OCI-LY1 (cell line): ENCODE results near the gene PPIB.

Experiments
- EZH2 ChIP-seq: fragments of 200-600 bp; sonication (generic), shearing (Covaris generic); IDR thresholded peaks from 2 replicates; pipeline ENCODE4 v1.8.0; 2017; ENCODE audit warnings: borderline replicate concordance, mixed run types, mild to moderate bottlenecking, antibody characterized with exemption, low read length, moderate library complexity, mixed read lengths
- TF ChIP-seq, protein P1 (sequence below): fragments of 200-600 bp; sonication (generic), shearing (Covaris generic); IDR thresholded peaks from 2 replicates; pipeline ENCODE4 v1.5.1; 2017; ENCODE audit warnings: mild to moderate bottlenecking, antibody characterized with exemption, low read length, moderate library complexity, mixed read lengths

DNA sequence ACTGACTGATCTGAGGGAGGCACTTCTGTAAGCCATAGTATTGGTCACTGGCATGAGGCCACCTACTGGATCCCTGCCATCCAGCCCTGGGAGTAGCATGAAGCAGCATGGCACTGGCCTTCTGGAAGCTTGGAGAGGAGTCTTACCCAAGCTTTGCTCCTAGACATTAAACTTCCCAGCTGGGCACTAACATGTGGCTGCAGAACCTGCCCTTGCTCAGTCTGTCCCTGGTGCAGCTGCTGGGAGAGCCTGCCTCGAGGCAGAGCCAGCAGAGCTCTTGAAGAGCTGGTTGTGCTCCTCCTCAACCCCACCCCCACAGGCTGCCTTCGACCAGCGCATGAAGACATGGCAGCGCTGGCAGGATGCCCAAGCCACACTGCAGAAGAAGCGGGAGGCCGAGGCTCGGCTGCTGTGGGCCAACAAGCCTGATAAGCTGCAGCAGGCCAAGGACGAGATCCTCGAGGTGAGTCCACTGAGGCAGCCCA is 28.4 kb downstream of the PPIB start:
- TF ChIP-seq, protein P1, sequence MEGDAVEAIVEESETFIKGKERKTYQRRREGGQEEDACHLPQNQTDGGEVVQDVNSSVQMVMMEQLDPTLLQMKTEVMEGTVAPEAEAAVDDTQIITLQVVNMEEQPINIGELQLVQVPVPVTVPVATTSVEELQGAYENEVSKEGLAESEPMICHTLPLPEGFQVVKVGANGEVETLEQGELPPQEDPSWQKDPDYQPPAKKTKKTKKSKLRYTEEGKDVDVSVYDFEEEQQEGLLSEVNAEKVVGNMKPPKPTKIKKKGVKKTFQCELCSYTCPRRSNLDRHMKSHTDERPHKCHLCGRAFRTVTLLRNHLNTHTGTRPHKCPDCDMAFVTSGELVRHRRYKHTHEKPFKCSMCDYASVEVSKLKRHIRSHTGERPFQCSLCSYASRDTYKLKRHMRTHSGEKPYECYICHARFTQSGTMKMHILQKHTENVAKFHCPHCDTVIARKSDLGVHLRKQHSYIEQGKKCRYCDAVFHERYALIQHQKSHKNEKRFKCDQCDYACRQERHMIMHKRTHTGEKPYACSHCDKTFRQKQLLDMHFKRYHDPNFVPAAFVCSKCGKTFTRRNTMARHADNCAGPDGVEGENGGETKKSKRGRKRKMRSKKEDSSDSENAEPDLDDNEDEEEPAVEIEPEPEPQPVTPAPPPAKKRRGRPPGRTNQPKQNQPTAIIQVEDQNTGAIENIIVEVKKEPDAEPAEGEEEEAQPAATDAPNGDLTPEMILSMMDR: no peak
- no peak for TF ChIP-seq EZH2
